ENCODE results near the gene FGF12.

DNA sequence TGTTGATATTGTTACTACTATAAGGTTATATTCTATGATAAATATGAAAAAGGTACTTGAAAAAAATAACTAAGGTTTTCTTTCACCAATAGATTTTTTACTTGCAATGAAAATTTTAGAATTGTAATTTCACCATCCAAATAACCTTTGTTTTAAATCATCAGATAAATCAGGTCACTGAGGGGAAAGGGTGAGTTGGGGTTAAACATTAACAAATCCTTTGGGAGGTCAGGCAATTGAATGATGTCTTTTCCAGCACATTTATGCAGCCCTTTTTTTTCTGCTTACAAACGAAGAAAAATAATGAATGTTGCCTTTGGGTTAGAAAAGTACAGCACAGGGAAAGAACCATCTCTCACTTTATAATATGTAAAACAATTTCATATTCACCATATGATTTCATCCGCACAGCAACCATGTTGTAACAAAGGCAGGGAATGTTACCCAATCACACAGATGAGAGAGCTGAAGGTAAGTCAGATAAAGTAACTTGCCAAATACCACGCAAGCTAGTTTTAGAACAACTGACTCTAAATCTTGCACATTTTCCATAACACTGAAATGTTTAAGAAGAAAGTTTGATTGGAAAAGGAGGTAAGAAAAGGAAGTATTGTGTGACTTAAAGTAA, 151.3 kb downstream of the FGF12 start:
- TF ChIP-seq POLR2A (IDR thresholded peaks at IDR 0.05) (no peak), CTCF (IDR thresholded peaks at IDR 0.05) (no peak)
